Fibroblast of mammary gland (primary cell): Measurements from ENCODE around the gene PCSK6.

Experiments
- DNase-seq: peaks from one replicate; pipeline ENCODE4 v3.0.0-alpha.2; 2010; ENCODE audit warnings: low read depth
- H3K4me3 ChIP-seq: 2 replicates; pipeline ENCODE4 v1.5.1; 2011; ENCODE audit warnings: low read depth, mild to moderate bottlenecking, low read length, moderate library complexity; ENCODE audit not compliant: control insufficient read depth
- CTCF ChIP-seq: conservative IDR thresholded peaks from 2 replicates; pipeline ENCODE4 v1.5.1; 2011; ENCODE audit warnings: low read depth, low read length, inconsistent platforms; ENCODE audit not compliant: control insufficient read depth, insufficient read depth

PCSK6 gene

DNA sequence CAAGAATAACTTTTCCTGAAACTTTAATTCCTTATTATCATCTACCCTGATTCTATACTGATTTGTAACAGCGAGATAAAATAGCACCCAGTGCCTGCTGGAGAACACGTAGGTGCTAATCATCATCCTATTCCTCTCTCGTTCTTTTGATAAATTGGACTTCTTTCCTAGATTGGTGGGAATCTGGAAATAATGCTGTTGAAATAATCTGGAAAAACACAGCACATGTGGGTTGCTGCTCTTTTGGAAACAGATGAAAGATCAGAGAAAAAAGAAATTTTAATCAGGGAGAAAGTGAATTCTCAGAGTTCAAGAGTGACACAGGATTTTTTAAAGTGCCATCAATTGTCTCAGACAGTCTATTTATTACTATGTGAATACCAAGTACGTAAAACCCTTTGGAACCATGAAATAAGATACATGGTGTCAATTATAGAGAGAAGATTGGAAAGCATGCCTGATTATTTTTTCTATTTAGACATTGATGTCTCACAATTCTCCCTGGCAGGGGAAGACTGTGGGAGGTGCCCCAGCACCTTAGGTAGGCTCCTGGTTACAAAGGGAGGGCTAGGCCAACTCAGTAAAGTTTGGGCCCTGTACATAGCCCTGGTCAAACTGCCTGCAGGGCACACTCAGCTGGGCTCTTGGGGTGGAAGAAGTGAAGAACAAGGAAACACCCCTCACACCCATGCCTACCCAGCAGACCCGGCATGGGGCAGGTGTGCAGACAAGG is 134.4 kb downstream of the PCSK6 start:
- no peak overlapping the region for H3K4me3 ChIP-seq

GRCh38 chr15:101353240-101353639 is 136.3 kb downstream of the PCSK6 start:
- H3K4me3 ChIP-seq, result no peak overlapping the region
- no peak for DNase-seq
- TF ChIP-seq CTCF, result no peak

More for the DNA sequence above, 134.4 kb downstream of the PCSK6 start:
- no peak for DNase-seq
- no peak for TF ChIP-seq CTCF

DNA sequence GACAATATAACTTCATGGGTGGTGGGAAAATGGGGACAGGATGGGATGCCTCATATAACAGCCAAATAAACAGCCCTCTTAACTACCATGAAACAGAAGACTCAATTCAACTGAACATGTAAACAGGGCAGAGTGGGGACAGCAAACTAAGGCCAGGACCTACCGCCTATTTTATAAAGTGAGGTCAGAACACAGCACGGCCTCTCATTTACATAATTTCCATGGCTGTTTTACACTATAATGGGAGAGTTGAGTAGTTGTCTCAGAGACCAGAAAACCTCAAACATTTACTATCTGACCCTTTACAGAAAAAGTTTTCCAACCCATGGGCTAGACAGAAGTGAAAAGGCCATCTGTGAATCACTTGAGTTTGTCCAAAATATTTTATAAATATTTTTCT is 137.8 kb downstream of the PCSK6 start:
- H3K4me3 ChIP-seq, result no peak overlapping the region
- no peak for DNase-seq
- TF ChIP-seq CTCF, result no peak

DNA sequence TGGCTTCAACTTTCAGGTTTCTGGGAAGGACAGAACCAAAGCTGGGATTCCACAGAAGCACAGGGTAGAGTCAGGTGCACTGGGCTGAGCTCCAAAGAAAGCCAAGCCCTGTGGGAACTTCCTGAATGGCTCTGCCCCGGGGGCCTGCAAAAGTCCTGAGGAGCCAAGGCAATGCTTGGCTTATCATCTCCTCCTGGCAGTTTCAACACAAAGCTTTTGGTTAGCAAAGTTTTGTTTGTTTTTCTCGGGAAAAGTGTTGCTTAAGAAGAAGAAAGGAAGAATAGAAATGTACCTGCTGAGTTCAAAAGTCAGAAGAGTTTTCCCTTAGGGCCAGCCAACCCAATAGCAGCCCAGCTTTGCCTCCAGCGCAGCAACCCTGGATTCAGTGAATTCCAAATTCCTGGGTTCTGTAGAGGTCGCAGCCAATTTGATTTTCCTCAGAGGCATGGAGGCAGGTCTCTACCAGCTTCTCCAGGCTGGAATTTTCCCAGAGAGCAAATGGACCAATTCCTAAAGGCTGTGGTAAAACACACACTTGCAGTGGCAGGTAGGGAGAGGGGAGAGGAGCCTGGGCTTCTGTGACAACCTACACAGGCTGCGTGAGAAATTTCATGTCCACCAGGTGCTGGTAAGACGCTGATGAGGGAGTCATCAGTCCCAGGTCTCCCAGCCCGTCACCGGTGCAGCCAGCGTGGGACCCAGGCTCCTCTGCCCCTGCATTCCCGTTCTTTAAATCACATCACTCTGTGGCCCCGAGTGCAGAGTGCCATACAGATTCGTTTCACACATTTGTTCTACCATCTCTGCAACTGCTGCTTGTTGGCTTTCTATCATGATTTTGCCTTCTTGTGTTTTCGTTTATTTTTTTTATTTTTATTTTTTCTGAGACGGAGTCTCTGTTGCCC is 140.2 kb downstream of the PCSK6 start:
- no peak for TF ChIP-seq CTCF
- DNase-seq, result no peak
- no peak overlapping the region for H3K4me3 ChIP-seq

- H3K4me3 ChIP-seq, result no peak overlapping the region
- no peak for TF ChIP-seq CTCF
- no peak for DNase-seq
Measured at GRCh38 chr15:101348643-101349042, 140.9 kb downstream of the PCSK6 start.

DNA sequence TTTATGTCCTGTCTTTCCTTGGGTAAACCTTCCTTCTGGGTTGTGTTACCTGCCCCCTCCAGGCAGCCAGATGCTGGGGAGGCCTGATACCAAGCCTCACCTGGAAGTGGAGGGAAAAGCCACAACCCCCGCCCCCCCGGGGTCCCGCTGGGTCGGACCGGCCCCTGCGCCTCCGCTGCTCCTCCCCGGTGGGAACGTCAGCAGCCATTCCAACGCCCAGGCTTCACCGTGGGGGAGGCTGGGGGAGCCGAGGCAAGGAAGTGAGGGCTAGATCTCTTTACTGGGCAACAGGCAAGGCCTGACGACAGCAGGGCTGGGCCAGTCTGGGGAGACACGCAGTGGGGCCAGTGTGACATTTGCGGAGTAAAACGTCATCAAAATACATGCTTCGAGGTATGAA is 141.5 kb downstream of the PCSK6 start:
- no peak for DNase-seq
- TF ChIP-seq CTCF, result no peak
- no peak overlapping the region for H3K4me3 ChIP-seq
